ENCODE results near the gene XRCC3.
A peak's percentile ranks its signal among the peaks of the same experiment; 100 is the strongest.

Gene XRCC3

DNA sequence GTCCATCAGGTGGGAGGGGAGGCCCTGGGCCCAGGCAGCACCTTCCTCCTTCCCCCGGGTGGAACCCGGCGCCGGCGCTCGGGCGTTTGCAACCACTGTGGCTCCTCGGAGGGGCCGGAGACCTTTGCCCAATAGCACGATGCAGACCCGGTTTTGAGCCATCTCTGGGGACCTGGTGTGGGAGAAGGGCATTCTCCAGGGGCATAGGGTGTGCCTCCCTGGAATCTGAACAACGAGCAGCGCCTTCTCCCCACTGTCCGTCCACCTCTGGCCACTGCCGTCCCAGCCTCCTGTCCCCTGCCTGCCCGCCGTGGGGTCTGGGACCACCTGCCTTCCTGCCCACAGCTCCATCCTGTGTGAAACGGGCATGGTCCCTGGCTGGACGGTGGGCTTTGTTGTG, 12.9 kb upstream of the XRCC3 start:
- CTCF ChIA-PET = no interaction called here
- POLR2A ChIA-PET (ENCODE audit: low non-redundant PET) = no interaction called here
- TF ChIP-seq, protein P1, sequence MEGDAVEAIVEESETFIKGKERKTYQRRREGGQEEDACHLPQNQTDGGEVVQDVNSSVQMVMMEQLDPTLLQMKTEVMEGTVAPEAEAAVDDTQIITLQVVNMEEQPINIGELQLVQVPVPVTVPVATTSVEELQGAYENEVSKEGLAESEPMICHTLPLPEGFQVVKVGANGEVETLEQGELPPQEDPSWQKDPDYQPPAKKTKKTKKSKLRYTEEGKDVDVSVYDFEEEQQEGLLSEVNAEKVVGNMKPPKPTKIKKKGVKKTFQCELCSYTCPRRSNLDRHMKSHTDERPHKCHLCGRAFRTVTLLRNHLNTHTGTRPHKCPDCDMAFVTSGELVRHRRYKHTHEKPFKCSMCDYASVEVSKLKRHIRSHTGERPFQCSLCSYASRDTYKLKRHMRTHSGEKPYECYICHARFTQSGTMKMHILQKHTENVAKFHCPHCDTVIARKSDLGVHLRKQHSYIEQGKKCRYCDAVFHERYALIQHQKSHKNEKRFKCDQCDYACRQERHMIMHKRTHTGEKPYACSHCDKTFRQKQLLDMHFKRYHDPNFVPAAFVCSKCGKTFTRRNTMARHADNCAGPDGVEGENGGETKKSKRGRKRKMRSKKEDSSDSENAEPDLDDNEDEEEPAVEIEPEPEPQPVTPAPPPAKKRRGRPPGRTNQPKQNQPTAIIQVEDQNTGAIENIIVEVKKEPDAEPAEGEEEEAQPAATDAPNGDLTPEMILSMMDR (conservative IDR thresholded peaks at IDR 0.05; ENCODE audit: low read depth) = no peak
- no peak for DNase-seq (ENCODE audit: low spot score)
- H3K27ac ChIP-seq = peak overlapping the region; percentile 42; the same call in 1 of the 2 replicates

DNA sequence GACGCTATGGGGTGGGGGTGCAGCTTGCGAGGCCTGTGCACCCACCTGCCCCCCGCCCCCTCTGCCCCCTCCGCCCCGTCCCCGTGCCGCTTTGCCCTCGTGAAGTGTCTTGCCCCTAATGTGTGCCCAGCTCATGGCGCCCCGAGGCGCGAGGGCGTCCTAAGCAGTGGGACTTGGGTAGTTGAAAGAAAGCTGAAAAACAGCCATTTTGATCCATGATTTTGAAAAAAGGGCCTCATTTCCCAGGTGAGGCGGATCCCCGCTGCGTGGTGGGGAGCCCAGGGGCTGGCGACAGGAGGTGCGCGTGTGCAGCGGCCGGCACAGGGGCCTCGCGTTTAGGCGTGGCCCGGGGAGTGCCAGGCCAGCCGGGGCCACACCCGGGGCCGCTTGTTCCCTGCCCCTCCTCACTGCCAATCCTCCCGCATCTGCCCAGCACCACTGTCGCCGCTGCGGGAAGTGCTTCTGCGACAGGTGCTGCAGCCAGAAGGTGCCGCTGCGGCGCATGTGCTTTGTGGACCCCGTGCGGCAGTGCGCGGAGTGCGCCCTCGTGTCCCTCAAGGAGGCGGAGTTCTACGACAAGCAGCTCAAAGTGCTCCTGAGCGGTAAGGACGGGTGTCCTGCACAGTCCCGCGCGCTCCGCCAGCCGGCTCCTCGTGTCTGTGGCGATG, 12.2 kb upstream of the XRCC3 start:
- ChIA-PET POLR2A (ENCODE audit: low non-redundant PET) (no interaction called here), CTCF (no interaction called here)
- 0 out of 2 replicates have a peak overlapping the region, but pooled peaks have one; percentile 42 for H3K27ac ChIP-seq
- no peak for DNase-seq (ENCODE audit: low spot score)
- TF ChIP-seq, protein P1 (conservative IDR thresholded peaks at IDR 0.05; ENCODE audit: low read depth) = no peak

DNA sequence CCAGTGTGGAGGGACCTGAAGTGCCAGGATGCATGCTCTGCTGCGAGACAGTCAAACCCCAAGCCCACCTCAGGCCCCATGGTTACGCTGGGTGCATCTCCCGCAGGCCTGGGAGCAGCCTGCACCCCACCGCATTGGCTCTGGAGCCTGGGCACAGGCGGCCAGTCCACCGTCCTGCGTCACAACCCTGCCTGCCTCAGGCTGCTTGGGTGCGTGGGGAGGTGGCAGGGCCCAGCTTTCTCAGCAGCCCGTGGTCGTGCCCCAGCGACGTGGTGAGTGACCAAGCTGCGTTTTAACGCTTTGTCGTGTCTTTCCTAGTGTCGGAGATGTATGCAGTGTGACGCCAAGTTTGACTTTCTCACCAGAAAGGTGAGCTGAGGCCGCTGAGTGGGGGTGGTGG, 11.2 kb upstream of the XRCC3 start:
- TF ChIP-seq, protein P1 (conservative IDR thresholded peaks at IDR 0.05; ENCODE audit: low read depth) = no peak
- CTCF ChIA-PET = interaction anchor here (0.6 to 0.7 kb wide), 2 partner anchors 74 to 91 kb away, joined by 3 read pairs; no protein-coding TSS in a partner anchor
- peak overlapping the region; percentile 70; the same call in 1 of the 2 replicates for H3K27ac ChIP-seq
- no peak for DNase-seq (ENCODE audit: low spot score)
- POLR2A ChIA-PET (ENCODE audit: low non-redundant PET) = no interaction called here

DNA sequence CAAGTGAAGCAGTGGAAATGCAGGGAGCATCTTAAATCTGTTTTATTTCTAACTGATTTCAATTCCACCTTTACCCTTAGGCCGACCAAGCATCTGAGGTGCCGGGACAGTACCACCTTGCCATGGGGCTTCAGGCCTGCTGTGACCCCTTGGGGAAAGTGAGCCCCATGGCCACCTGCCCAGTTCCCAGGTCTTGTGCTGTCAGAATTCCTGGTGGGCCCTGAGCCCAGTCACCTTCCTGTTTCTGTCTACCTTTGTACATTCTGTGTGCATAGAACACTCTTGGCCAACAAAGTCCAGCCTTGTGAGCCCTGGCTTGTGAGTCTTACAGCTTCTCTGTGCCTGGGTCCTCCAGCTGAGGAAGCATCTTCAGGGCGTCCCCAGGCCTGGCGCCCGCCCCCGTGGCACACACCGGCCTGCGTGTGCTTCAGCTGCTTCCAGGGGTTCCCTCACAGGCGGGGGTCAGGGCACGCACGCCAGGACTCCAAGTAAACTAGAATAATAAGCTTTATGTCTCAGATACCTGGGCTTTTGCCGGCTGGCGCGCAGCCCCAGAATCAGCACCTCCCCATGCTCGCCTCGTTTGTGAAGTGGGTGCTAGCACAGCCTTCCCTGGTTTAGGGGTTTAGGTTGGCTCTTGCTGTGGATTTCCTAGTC, 10.6 kb upstream of the XRCC3 start:
- TF ChIP-seq, protein P1 (conservative IDR thresholded peaks at IDR 0.05; ENCODE audit: low read depth) = no peak
- CTCF ChIA-PET = interaction anchor here (0.6 to 0.7 kb wide), 2 partner anchors 74 to 154 kb away, joined by 3 to 4 read pairs; no protein-coding TSS in a partner anchor
- POLR2A ChIA-PET (ENCODE audit: low non-redundant PET) = interaction anchor here (0.5 kb wide), 1 partner anchor 11 kb away, joined by 3 read pairs; no protein-coding TSS in a partner anchor

DNA sequence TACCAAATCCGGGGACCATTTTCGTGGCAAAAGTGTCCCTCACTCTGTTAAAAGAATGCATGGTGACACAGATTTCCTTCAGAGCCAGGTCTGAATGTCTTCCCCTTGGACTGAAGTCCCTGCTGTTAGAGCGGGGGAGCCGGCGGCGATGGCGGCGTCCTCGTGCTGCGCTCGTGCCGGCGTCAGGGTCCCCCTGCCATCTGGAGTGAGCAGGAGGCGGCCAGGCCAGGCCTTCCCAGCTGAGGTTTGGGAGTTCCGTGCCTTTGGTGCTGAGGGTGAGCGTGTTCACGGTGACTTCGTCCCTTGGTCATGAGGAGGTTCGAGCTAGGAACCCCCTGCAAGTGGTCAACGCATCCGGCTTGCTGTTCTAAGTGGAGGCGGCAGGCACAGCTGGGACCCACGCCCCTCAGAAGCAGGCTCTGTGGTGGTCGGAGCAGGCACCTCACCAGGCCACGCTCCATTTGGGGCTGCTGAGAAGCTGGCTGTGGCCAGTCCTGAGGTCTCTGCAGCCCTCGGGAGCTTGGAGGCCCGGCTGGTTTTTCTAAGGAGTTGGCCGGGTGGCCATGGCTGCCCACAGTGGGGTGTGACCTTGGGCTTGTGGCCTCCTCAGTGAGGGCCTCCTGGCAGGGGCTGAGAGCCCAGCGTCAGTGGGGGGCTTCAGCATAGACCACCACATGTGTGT, 9.9 kb upstream of the XRCC3 start:
- ChIA-PET CTCF (interaction anchor here (0.6 kb wide), 1 partner anchor 153 kb away, joined by 4 read pairs; no protein-coding TSS in a partner anchor), POLR2A (ENCODE audit: low non-redundant PET) (interaction anchor here (0.5 kb wide), 1 partner anchor 11 kb away, joined by 3 read pairs; no protein-coding TSS in a partner anchor)
- DNase-seq (ENCODE audit: low spot score) = no peak
- peak overlapping the region; percentile 70 for H3K27ac ChIP-seq
- TF ChIP-seq, protein P1 (conservative IDR thresholded peaks at IDR 0.05; ENCODE audit: low read depth) = no peak

More for the DNA sequence above, 10.6 kb upstream of the XRCC3 start:
- peak overlapping the region; percentile 70 for H3K27ac ChIP-seq
- DNase-seq (ENCODE audit: low spot score) = no peak

DNA sequence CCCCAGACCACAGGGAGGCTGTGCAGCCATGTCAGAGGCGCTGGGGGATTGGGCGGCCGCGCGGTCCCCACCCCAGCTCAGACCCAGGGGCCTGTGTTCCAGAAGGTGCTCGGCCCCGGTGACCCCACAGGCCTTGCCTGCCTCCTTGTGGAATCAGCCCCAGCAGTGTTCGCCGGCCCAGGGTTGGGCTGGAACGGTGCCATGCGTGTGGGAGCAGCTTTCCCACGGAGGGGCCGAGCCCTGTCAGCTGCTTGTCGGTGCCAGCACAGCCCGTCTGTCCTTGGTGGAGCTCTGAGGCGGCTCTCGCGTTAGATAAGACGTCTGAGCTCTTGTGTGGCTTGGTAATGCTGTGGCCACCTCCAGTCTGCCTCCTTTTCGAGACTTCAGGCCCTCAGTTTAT, 8.9 kb upstream of the XRCC3 start:
- no peak for DNase-seq (ENCODE audit: low spot score)
- ChIA-PET CTCF (no interaction called here), POLR2A (ENCODE audit: low non-redundant PET) (no interaction called here)

More for the DNA sequence above, 8.9 kb upstream of the XRCC3 start:
- peak overlapping the region; percentile 70 for H3K27ac ChIP-seq
- TF ChIP-seq, protein P1 (conservative IDR thresholded peaks at IDR 0.05; ENCODE audit: low read depth) = no peak
